Mesendoderm (in vitro differentiated cells): ENCODE data around the gene DPY19L3.

ENCODE experiments used
- DNase-seq: peaks from one replicate; pipeline ENCODE4 v3.0.0; 2013
- H2AK5ac ChIP-seq: 2 replicates; pipeline ENCODE4 v1.6.1; 2013; ENCODE audit warnings: low read length, inconsistent platforms
- H2BK120ac ChIP-seq: 2 replicates; pipeline ENCODE4 v1.6.1; 2013; ENCODE audit warnings: low read depth, mild to moderate bottlenecking, low read length, moderate library complexity, mixed read lengths
- H2BK15ac ChIP-seq: replicated peaks from 2 replicates; pipeline ENCODE4 v1.6.1; 2013; ENCODE audit warnings: low read depth, mild to moderate bottlenecking, moderate library complexity
- H2BK5ac ChIP-seq: 2 replicates; pipeline ENCODE4 v1.6.1; 2013; ENCODE audit warnings: low read length, inconsistent platforms
- H3K18ac ChIP-seq: 2 replicates; pipeline ENCODE4 v1.6.1; 2013; ENCODE audit warnings: mild to moderate bottlenecking, low read length, mixed read lengths
- H3K23ac ChIP-seq: one replicate; pipeline ENCODE4 v1.6.1; 2013; ENCODE audit warnings: low read length
- H3K27ac ChIP-seq: 2 replicates; pipeline ENCODE4 v1.5.1; 2013; ENCODE audit warnings: low read depth, mild to moderate bottlenecking, inconsistent platforms, low read length, moderate library complexity
- H3K27me3 ChIP-seq: 2 replicates; pipeline ENCODE4 v1.6.1; 2013; ENCODE audit warnings: low read length, control low read depth, mild to moderate bottlenecking, inconsistent platforms; ENCODE audit not compliant: insufficient read depth, poor library complexity
- H3K36me3 ChIP-seq: 2 replicates; pipeline ENCODE4 v1.6.1; 2013; ENCODE audit warnings: low read length, inconsistent platforms; ENCODE audit not compliant: control insufficient read depth, insufficient read depth
- H3K4ac ChIP-seq: one replicate; pipeline ENCODE4 v1.6.1; 2013; ENCODE audit warnings: low read depth, mild to moderate bottlenecking, low read length, moderate library complexity
- H3K4me1 ChIP-seq: 2 replicates; pipeline ENCODE4 v1.6.1; 2013; ENCODE audit warnings: low read depth, low read length, inconsistent platforms; ENCODE audit not compliant: control insufficient read depth
- H3K4me2 ChIP-seq: 2 replicates; pipeline ENCODE4 v1.6.1; 2013; ENCODE audit warnings: low read length
- H3K4me3 ChIP-seq: 2 replicates; pipeline ENCODE4 v1.5.1; 2013; ENCODE audit warnings: mild to moderate bottlenecking, low read length
- H3K56ac ChIP-seq: one replicate; pipeline ENCODE4 v1.6.1; 2013; ENCODE audit warnings: low read length
- H3K79me1 ChIP-seq: 2 replicates; pipeline ENCODE4 v1.6.1; 2013; ENCODE audit warnings: low read length, inconsistent platforms
- H3K79me2 ChIP-seq: 2 replicates; pipeline ENCODE4 v1.6.1; 2013; ENCODE audit warnings: mild to moderate bottlenecking, low read length; ENCODE audit not compliant: control insufficient read depth, insufficient read depth
- H3K9ac ChIP-seq: 2 replicates; pipeline ENCODE4 v1.6.1; 2013; ENCODE audit warnings: low read length, inconsistent platforms
- H4K5ac ChIP-seq: one replicate; pipeline ENCODE4 v1.6.1; 2013; ENCODE audit warnings: low read length
- H4K8ac ChIP-seq: one replicate; pipeline ENCODE4 v1.6.1; 2013; ENCODE audit warnings: low read depth, mild to moderate bottlenecking, control low read depth, low read length, moderate library complexity
- WGBS: extraction: QIAGEN DNeasy Blood & Tissue Kit; methylation state at CpG from one replicate; pipeline ENCODE4 v1.1.7; 2013; ENCODE audit warnings: low lambda C conversion rate, missing lambda C conversion rate; ENCODE audit not compliant: insufficient coverage; ENCODE audit errors: extremely low coverage; 5-methylcytosine and 5-hydroxymethylcytosine counted together

DPY19L3 gene

GRCh38 chr19:32460476-32460875 lies 54.9 kb downstream of the DPY19L3 start:
- H3K79me1 ChIP-seq = no peaks in the 10 kb centered on the region
- H3K27me3 ChIP-seq = no peaks in the 10 kb centered on the region
- no peak overlapping the region for H4K8ac ChIP-seq
- no peak overlapping the region for H2BK15ac ChIP-seq
- H4K5ac ChIP-seq = no peak overlapping the region
- no peak overlapping the region for H3K23ac ChIP-seq
- no peak for DNase-seq
- no peak overlapping the region for H2AK5ac ChIP-seq
- WGBS = no CpG with 5 or more reads among the region's 3 CpGs
- no peak overlapping the region for H3K56ac ChIP-seq
- no peak overlapping the region for H3K4me2 ChIP-seq
- H3K18ac ChIP-seq = no peak overlapping the region
- no peaks in the 10 kb centered on the region for H3K4me1 ChIP-seq
- no peak overlapping the region for H2BK120ac ChIP-seq
- no peak overlapping the region for H3K9ac ChIP-seq
- no peak overlapping the region for H3K4ac ChIP-seq
- H3K4me3 ChIP-seq = no peak overlapping the region
- H2BK5ac ChIP-seq = no peak overlapping the region
- H3K27ac ChIP-seq = no peak overlapping the region
- H3K79me2 ChIP-seq = no peaks in the 10 kb centered on the region
- peaks cover 2% of the 10 kb centered on the region for H3K36me3 ChIP-seq

GRCh38 chr19:32464279-32464678 lies 58.7 kb downstream of the DPY19L3 start:
- H2BK15ac ChIP-seq = no peak overlapping the region
- no peak overlapping the region for H2BK120ac ChIP-seq
- DNase-seq = no peak
- H3K56ac ChIP-seq = no peak overlapping the region
- no peak overlapping the region for H3K27ac ChIP-seq
- no peak overlapping the region for H3K4ac ChIP-seq
- H3K23ac ChIP-seq = no peak overlapping the region
- H3K27me3 ChIP-seq = no peaks in the 10 kb centered on the region
- no peak overlapping the region for H2AK5ac ChIP-seq
- H3K18ac ChIP-seq = no peak overlapping the region
- H3K9ac ChIP-seq = no peak overlapping the region
- no peak overlapping the region for H4K8ac ChIP-seq
- no peaks in the 10 kb centered on the region for H3K79me1 ChIP-seq
- H4K5ac ChIP-seq = no peak overlapping the region
- no peaks in the 10 kb centered on the region for H3K36me3 ChIP-seq
- WGBS = no CpG with 5 or more reads among the region's 2 CpGs
- H3K4me1 ChIP-seq = no peaks in the 10 kb centered on the region
- H3K4me2 ChIP-seq = no peak overlapping the region
- H3K79me2 ChIP-seq = no peaks in the 10 kb centered on the region
- no peak overlapping the region for H2BK5ac ChIP-seq
- no peak overlapping the region for H3K4me3 ChIP-seq

GRCh38 chr19:32465176-32465575 lies 59.6 kb downstream of the DPY19L3 start:
- Histone ChIP-seq H3K56ac (no peak overlapping the region), H3K4me1 (no peaks in the 10 kb centered on the region), H2BK15ac (no peak overlapping the region), H3K4me3 (no peak overlapping the region), H2AK5ac (no peak overlapping the region), H3K79me2 (no peaks in the 10 kb centered on the region), H3K9ac (no peak overlapping the region), H3K4me2 (no peak overlapping the region), H2BK5ac (no peak overlapping the region), H3K27ac (no peak overlapping the region), H3K18ac (no peak overlapping the region), H2BK120ac (no peak overlapping the region), H4K5ac (no peak overlapping the region), H3K36me3 (no peaks in the 10 kb centered on the region), H3K79me1 (no peaks in the 10 kb centered on the region), H3K23ac (no peak overlapping the region), H3K27me3 (no peaks in the 10 kb centered on the region), H4K8ac (no peak overlapping the region), H3K4ac (no peak overlapping the region)
- no CpG with 5 or more reads among the region's 2 CpGs for WGBS
- no peak for DNase-seq

DNA sequence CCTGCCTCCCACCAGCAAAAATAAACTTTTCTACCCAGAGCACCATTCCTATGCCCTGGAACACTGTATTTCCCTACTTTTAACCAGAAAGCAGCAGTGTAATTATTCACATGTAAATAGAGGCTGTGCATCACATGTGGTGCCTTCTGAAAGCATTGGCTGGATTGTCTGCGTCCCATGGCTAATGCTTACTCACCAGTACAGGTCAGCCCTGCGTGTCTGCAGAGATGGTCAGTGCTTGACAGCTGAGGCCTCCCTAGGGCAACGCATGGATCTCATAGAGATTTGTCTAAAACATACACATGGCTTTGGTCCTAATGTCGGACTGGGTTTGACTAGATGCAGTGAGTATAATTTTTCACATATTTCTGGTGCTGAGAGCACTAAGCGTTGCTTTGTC lies 64.2 kb downstream of the DPY19L3 start:
- Histone ChIP-seq H2BK5ac (no peak overlapping the region), H2AK5ac (no peak overlapping the region), H3K36me3 (no peaks in the 10 kb centered on the region), H2BK15ac (no peak overlapping the region), H4K8ac (no peak overlapping the region), H4K5ac (no peak overlapping the region), H3K27ac (no peak overlapping the region), H3K4me2 (no peak overlapping the region), H3K4me1 (no peaks in the 10 kb centered on the region), H3K9ac (no peak overlapping the region), H3K79me1 (no peaks in the 10 kb centered on the region), H3K56ac (no peak overlapping the region), H3K27me3 (no peaks in the 10 kb centered on the region), H3K23ac (no peak overlapping the region), H3K79me2 (no peaks in the 10 kb centered on the region), H3K4ac (no peak overlapping the region), H3K18ac (no peak overlapping the region), H3K4me3 (no peak overlapping the region), H2BK120ac (no peak overlapping the region)
- no CpG with 5 or more reads among the region's 5 CpGs for WGBS
- no peak for DNase-seq

DNA sequence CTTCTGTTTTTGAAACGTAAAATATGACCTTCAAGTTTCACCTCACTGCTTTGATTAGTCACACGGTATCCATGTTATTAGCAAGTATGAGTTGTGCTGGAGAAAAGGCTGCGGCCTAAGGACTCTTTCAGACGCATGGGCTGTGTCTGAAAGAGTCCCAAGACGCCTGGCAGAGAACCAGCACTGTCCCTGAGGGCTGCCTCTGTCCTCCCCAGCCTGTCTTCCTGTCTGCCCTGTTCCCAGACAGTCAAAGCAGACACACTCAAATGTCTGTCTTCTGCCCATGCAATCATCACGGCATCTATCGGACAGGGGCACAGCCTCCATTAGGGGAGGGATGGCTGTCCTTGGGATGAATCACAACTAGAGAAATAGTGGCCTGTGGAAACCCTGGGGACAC lies 65.5 kb downstream of the DPY19L3 start:
- no peak overlapping the region for H2BK120ac ChIP-seq
- no peak overlapping the region for H2BK15ac ChIP-seq
- no peak overlapping the region for H3K56ac ChIP-seq
- H3K9ac ChIP-seq = no peak overlapping the region
- no peak overlapping the region for H3K23ac ChIP-seq
- H4K5ac ChIP-seq = no peak overlapping the region
- H3K36me3 ChIP-seq = no peaks in the 10 kb centered on the region
- no peak overlapping the region for H3K4me3 ChIP-seq
- DNase-seq = no peak
- no peak overlapping the region for H4K8ac ChIP-seq
- no peaks in the 10 kb centered on the region for H3K27me3 ChIP-seq
- no CpG with 5 or more reads among the region's 7 CpGs for WGBS
- H3K27ac ChIP-seq = no peak overlapping the region
- H3K4me1 ChIP-seq = no peaks in the 10 kb centered on the region
- H3K79me1 ChIP-seq = no peaks in the 10 kb centered on the region
- H3K4ac ChIP-seq = no peak overlapping the region
- no peaks in the 10 kb centered on the region for H3K79me2 ChIP-seq
- H2AK5ac ChIP-seq = no peak overlapping the region
- no peak overlapping the region for H3K18ac ChIP-seq
- no peak overlapping the region for H3K4me2 ChIP-seq
- no peak overlapping the region for H2BK5ac ChIP-seq

- Histone ChIP-seq H3K56ac (no peak overlapping the region), H2BK5ac (no peak overlapping the region), H3K27ac (no peak overlapping the region), H3K4me1 (no peaks in the 10 kb centered on the region), H4K5ac (no peak overlapping the region), H3K27me3 (no peaks in the 10 kb centered on the region), H3K79me2 (no peaks in the 10 kb centered on the region), H3K23ac (no peak overlapping the region), H3K18ac (no peak overlapping the region), H3K4ac (no peak overlapping the region), H3K36me3 (no peaks in the 10 kb centered on the region), H3K4me2 (no peak overlapping the region), H2BK120ac (no peak overlapping the region), H3K4me3 (no peak overlapping the region), H2BK15ac (no peak overlapping the region), H2AK5ac (no peak overlapping the region), H3K9ac (no peak overlapping the region), H3K79me1 (no peaks in the 10 kb centered on the region), H4K8ac (no peak overlapping the region)
- DNase-seq = no peak
- no CpG with 5 or more reads among the region's 7 CpGs for WGBS
Measured at GRCh38 chr19:32471811-32472210, 66.2 kb downstream of the DPY19L3 start.
